ENCODE results near the gene LANCL1. TPM values are rescaled to one million over a fixed set of nuclear protein-coding genes. Genes with fewer than 3 reads are reported as not detected.

The LANCL1 gene
- total RNA-seq, 1 donor from 2014 or later = 16.4 TPM

GRCh38 chr2:210445732-210446131, 30.8 kb downstream of the LANCL1 start:
- H3K4me3 ChIP-seq = no peak overlapping the region
- peaks cover 4 to 10% of the 10 kb centered on the region in 2 donors for H3K9me3 ChIP-seq
- no peak for DNase-seq (ENCODE audit: low spot score in 2 of 2)
- no peaks in the 10 kb centered on the region for H3K27me3 ChIP-seq
- TF ChIP-seq CTCF (IDR thresholded peaks at IDR 0.05) = no peak
- intact Hi-C loops (cut with DNase I) = no loop called here
- H3K4me1 ChIP-seq = no peaks in the 10 kb centered on the region
- H3K36me3 ChIP-seq = peaks cover 9 to 26% of the 10 kb centered on the region in 2 donors
- no peak overlapping the region for H3K27ac ChIP-seq

DNA sequence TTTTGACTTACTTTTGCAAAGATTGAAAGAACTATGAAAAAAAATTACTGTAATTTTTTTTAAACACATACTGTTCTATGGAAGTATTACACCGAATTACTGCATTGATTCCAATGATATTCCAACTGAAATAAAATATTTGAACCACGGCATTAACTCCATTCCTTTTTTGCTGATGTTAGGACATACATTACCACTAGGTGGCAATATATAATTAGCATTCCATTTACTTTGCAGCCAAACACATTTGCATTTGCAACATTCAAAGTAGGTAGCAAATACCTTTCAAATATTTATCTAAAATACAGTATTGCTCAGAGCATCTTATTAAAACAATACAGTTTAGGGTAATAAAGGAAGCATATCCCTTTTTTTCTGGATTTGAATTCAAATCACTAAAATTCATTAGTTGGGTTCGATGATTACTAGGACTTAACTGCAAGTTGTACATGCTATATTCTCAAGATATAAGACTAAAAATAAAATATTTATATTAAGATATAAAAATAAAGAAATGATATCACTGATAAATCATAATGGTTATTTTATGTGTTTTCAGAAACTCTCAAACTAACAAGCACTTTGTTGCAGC, 31.3 kb downstream of the LANCL1 start:
- Histone ChIP-seq H3K4me1 (no peaks in the 10 kb centered on the region), H3K36me3 (peaks cover 8 to 28% of the 10 kb centered on the region in 2 donors), H3K27me3 (no peaks in the 10 kb centered on the region), H3K27ac (no peak overlapping the region), H3K9me3 (peaks cover 4 to 10% of the 10 kb centered on the region in 2 donors), H3K4me3 (no peak overlapping the region)
- no peak for DNase-seq (ENCODE audit: low spot score in 2 of 2)
- TF ChIP-seq CTCF (IDR thresholded peaks at IDR 0.05) = peak; percentile 16 to 65 (median 47)
- intact Hi-C loops (cut with DNase I) = no loop called here

DNA sequence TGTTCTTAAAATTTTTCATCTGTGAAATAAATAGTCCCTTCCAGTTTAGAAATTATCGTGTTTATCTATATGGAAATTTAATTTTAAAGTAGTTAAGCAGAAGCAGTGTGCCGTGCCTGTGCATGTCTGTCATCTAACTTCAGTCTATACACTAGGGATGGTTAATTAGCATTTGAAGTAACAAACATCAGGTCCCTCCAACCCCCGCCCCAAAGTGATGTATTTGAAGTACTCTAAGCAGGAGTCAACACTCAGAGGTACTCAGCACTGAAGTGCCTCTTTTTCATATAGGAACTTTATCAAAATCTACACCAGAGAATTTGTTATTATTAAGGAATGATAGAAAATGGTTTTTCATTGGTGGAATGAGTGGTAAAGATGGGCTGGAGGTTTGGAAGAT, 33.0 kb downstream of the LANCL1 start:
- DNase-seq (ENCODE audit: low spot score in 2 of 2) = no peak
- no peak overlapping the region for H3K27ac ChIP-seq
- no peaks in the 10 kb centered on the region for H3K27me3 ChIP-seq
- no peak overlapping the region for H3K4me3 ChIP-seq
- H3K4me1 ChIP-seq = no peaks in the 10 kb centered on the region
- TF ChIP-seq CTCF (IDR thresholded peaks at IDR 0.05) = no peak
- peaks cover 4 to 7% of the 10 kb centered on the region in 2 donors for H3K9me3 ChIP-seq
- intact Hi-C loops (cut with DNase I) = no loop called here
- peaks cover 13 to 42% of the 10 kb centered on the region in 2 donors for H3K36me3 ChIP-seq

DNA sequence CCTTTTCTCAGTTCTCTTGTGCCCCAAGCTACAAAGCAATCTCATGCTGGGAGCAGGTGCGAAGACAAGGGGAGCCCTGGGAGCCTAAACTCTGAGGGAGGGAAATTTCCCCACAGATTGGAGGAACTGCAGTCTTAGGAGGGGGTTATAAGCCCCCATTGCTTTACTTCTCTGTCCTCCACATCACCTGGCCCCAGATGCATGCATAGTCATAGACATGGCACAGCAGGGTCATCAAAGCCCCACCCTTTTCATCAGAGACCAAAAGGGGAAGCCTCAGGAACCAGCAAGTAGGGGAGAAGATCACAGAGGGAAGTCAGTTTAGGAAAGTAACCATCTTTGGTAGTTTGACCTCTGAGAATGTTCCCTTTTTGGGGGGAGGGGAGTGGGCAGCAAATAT, 33.7 kb downstream of the LANCL1 start:
- peaks cover 16 to 48% of the 10 kb centered on the region in 2 donors for H3K36me3 ChIP-seq
- no peak for TF ChIP-seq CTCF (IDR thresholded peaks at IDR 0.05)
- intact Hi-C loops (cut with DNase I) = no loop called here

DNA sequence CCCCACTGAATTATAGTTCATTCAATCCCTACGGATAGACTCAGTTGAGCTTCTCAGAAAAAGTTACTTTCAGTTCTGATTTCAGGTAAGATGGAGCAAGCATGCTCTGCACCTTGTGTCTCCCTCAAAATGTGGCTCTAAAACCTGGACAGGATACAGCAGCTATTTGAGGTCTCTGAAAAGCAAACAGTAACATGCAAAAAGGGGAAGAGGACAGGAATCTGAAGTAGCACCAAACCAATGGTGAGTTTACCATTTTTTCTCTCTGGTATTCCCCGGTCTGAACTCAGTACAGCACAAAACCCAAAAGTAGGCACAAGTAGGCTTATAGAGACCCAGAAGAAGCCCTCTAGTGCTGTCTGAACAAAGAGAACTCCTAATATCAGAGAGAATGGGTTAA, 34.1 kb downstream of the LANCL1 start:
- H3K27ac ChIP-seq = no peak overlapping the region
- no peaks in the 10 kb centered on the region for H3K9me3 ChIP-seq
- no peak for DNase-seq (ENCODE audit: low spot score in 2 of 2)
- H3K36me3 ChIP-seq = peaks cover 16 to 50% of the 10 kb centered on the region in 2 donors
- no peaks in the 10 kb centered on the region for H3K4me1 ChIP-seq
- H3K4me3 ChIP-seq = no peak overlapping the region
- intact Hi-C loops (cut with DNase I) = no loop called here
- H3K27me3 ChIP-seq = no peaks in the 10 kb centered on the region
- TF ChIP-seq CTCF (IDR thresholded peaks at IDR 0.05) = no peak

More for the DNA sequence above, 33.7 kb downstream of the LANCL1 start:
- no peaks in the 10 kb centered on the region for H3K4me1 ChIP-seq
- no peak overlapping the region for H3K27ac ChIP-seq
- H3K9me3 ChIP-seq = peaks cover 2% of the 10 kb centered on the region in 2 donors
- no peak for DNase-seq (ENCODE audit: low spot score in 2 of 2)
- H3K4me3 ChIP-seq = no peak overlapping the region
- no peaks in the 10 kb centered on the region for H3K27me3 ChIP-seq

DNA sequence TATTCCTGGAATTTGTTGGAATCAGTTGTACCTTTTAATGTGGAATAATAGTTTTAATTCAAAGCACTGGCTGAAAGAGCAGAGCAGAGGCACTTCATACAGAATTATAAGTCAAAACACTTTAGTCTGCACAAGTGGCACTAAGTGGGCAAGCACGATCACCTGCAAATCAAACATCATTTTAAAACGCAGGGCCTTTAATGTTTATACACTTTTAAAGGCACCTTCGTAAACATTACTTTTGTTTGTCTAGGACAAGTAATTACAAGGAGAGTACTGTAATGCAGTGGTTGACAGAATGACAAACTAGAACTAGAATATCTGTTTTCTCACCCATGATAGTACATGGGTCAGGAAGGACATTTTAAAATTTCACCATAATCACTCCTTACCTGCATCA, 36.4 kb downstream of the LANCL1 start:
- Histone ChIP-seq H3K36me3 (peaks cover 27 to 63% of the 10 kb centered on the region in 2 donors), H3K27ac (no peak overlapping the region)
- no peak for TF ChIP-seq CTCF (IDR thresholded peaks at IDR 0.05)

More for the DNA sequence above, 36.4 kb downstream of the LANCL1 start:
- DNase-seq (ENCODE audit: low spot score in 2 of 2) = no peak
- H3K4me1 ChIP-seq = no peaks in the 10 kb centered on the region
- H3K9me3 ChIP-seq = no peaks in the 10 kb centered on the region
- no peak overlapping the region for H3K4me3 ChIP-seq
- no peaks in the 10 kb centered on the region for H3K27me3 ChIP-seq
- intact Hi-C loops (cut with DNase I) = no loop called here

Measured in ascending aorta (tissue), 2 donors.